T-cell (primary cell): ENCODE measurements around the gene TXNDC17. TPM values are rescaled to one million over a fixed set of nuclear protein-coding genes. Genes with fewer than 3 reads are reported as not detected.
"Not testable (repeated sequence)": the region's sequence is repeated elsewhere in the genome, so short reads cannot be mapped to it uniquely, and the experiment has no call there.

Experiments
- ATAC-seq, 4 experiments: fragments of 200-7000 bp in 3 of 4; fragments of 150-1000 bp in 1 of 4; cut with Tn5 transposase; replicated peaks in 1 of 4; 1 replicate in 3 of 4; 2 replicates in 1 of 4; pipeline ENCODE4 v1.10.0; 2021; ENCODE audit warnings: moderate library complexity in 3 of 4, mild to moderate bottlenecking in 2 of 4, moderate number of reproducible peaks in 1 of 4
- CTCF ChIA-PET, 2 donors: fragments of 300-600 bp; sonication (Branson Sonifier 250); formaldehyde crosslinking; loops; one replicate each; lab custom pipeline; 2022; ENCODE audit warnings: antibody characterized with exemption in 2 of 2; lab: Charles Lee
- POLR2A ChIA-PET, 2 donors: fragments of 300-600 bp; sonication (Branson Sonifier 250); formaldehyde crosslinking; loops; one replicate each; lab custom pipeline; 2022; ENCODE audit warnings: antibody characterized with exemption in 2 of 2; lab: Charles Lee
- DNase-seq, 35 experiments: peaks; one replicate each; pipeline versions ENCODE4 v3.0.0 to v3.0.0-alpha.2; 2013 to 2023
- H3K27ac ChIP-seq: one replicate; pipeline ENCODE4 v1.5.1; 2013; ENCODE audit warnings: low read length
- H3K27me3 ChIP-seq, 2 experiments: replicated peaks in 1 of 2; 1 replicate in 1 of 2; 2 replicates in 1 of 2; pipeline versions ENCODE4 v1.6.1 to v1.7.0; 2013; ENCODE audit warnings: low read length in 1 of 2, mixed read lengths in 1 of 2; ENCODE audit not compliant: control insufficient read depth in 2 of 2, insufficient read depth in 2 of 2; ENCODE audit errors: extremely low read depth in 1 of 2
- H3K36me3 ChIP-seq, 2 donors: 1 replicate in 1 of 2; 2 replicates in 1 of 2; pipeline versions ENCODE4 v1.6.1 to v1.7.0; 2013; ENCODE audit warnings: low read length in 1 of 2; ENCODE audit not compliant: control insufficient read depth in 2 of 2, insufficient read depth in 1 of 2; ENCODE audit errors: extremely low read depth in 1 of 2
- H3K4me1 ChIP-seq, 2 experiments: 1 replicate in 1 of 2; 2 replicates in 1 of 2; pipeline versions ENCODE4 v1.6.1 to v1.7.0; 2013; ENCODE audit warnings: low read length in 2 of 2, mixed read lengths in 1 of 2; ENCODE audit not compliant: insufficient read depth in 2 of 2, control insufficient read depth in 1 of 2; ENCODE audit errors: extremely low read depth in 1 of 2
- H3K4me3 ChIP-seq, 2 donors: 1 replicate in 1 of 2; 2 replicates in 1 of 2; pipeline versions ENCODE4 v1.5.1 to v1.7.0; 2013; ENCODE audit warnings: mild to moderate bottlenecking in 2 of 2, low read length in 1 of 2, moderate library complexity in 1 of 2; ENCODE audit not compliant: control insufficient read depth in 1 of 2; ENCODE audit errors: extremely low read depth in 1 of 2
- H3K9me3 ChIP-seq: 2 replicates; pipeline ENCODE4 v1.7.0; 2013
- H3K27ac Mint-ChIP-seq, 2 donors: one replicate each; pipeline ENCODE4 v1.8.0; 2020 to 2021; ENCODE audit warnings: mild to moderate bottlenecking in 2 of 2, mixed read lengths in 2 of 2
- H3K27me3 Mint-ChIP-seq, 2 donors: one replicate each; pipeline ENCODE4 v1.8.0; 2021 to 2022; ENCODE audit warnings: mixed read lengths in 2 of 2
- H3K36me3 Mint-ChIP-seq: one replicate; pipeline ENCODE4 v1.8.0; 2021; ENCODE audit warnings: mixed read lengths
- H3K4me1 Mint-ChIP-seq, 3 donors: one replicate each; pipeline ENCODE4 v1.8.0; 2020 to 2022; ENCODE audit warnings: mixed read lengths in 3 of 3, mild to moderate bottlenecking in 1 of 3
- H3K4me3 Mint-ChIP-seq, 3 donors: one replicate each; pipeline ENCODE4 v1.8.0; 2020 to 2022; ENCODE audit warnings: mild to moderate bottlenecking in 3 of 3, mixed read lengths in 3 of 3, moderate library complexity in 3 of 3
- H3K9me3 Mint-ChIP-seq, 3 donors: one replicate each; pipeline ENCODE4 v1.8.0; 2020 to 2022; ENCODE audit warnings: mixed read lengths in 3 of 3
- WGBS: methylation state at CpG from one replicate; pipeline ENCODE4 v1.1.5; 2013; ENCODE audit warnings: missing lambda C conversion rate; ENCODE audit not compliant: insufficient coverage; 5-methylcytosine and 5-hydroxymethylcytosine counted together
- total RNA-seq, 35 experiments: library from RNA in 6 of 35; stranded (reverse) in 6 of 35; fragments of 120-200 nt in 1 of 35; gene quantifications; one replicate each; pipeline versions ENCODE4 v1.2.1 to v1.2.4 and lab custom pipeline; 2013 to 2026

The TXNDC17 gene
- total RNA-seq, 5 donors from 2014 or later (not counting 1 experiment from before 2014, with no cell fraction given), result 14.6 to 21.3 (median 17.9) TPM

DNA sequence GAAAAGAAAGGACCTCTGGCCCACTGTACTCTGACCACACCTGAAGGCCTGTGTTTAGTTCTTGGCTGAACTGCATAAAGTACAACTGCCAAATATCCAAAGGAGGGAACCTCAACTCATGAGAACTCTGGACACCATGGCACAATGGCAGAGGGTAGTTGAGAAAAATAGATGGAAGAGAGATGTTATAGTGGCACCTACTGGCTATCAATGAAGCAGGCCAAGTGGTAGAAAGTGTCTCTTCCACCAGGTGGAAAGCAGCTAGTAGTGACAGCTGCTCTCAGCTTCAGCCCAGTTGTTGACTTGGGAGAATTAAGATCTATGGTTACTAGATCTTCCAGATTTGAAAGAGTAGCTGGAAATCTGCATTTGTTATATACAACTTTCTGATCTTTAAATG, 7.3 kb downstream of the TXNDC17 start:
- Mint-ChIP-seq H3K27ac (no peak overlapping the region), H3K36me3 (peaks cover 38% of the 10 kb centered on the region), H3K27me3 (no peaks in the 10 kb centered on the region), H3K9me3 (no peaks in the 10 kb centered on the region), H3K4me1 (peaks cover 69 to 79% (median 75%) of the 10 kb centered on the region in 3 donors), H3K4me3 (no peak overlapping the region)
- peaks cover 13 to 19% of the 10 kb centered on the region in 2 experiments for H3K4me1 ChIP-seq
- peaks cover 0 to 35% of the 10 kb centered on the region in 2 donors for H3K36me3 ChIP-seq
- DNase-seq (peak in 1 of 35 experiments; percentile 31), ATAC-seq (no peak)
- no peaks in the 10 kb centered on the region for H3K27me3 ChIP-seq
- ChIA-PET POLR2A (no interaction called here), CTCF (interaction anchor here in 1 of 2 donors (0.7 to 0.8 kb wide), 2 partner anchors 175 to 176 kb away, joined by 3 to 6 read pairs; no protein-coding TSS in a partner anchor)
- no peak overlapping the region for H3K27ac ChIP-seq
- H3K4me3 ChIP-seq, result no peak overlapping the region
- H3K9me3 ChIP-seq, result no peaks in the 10 kb centered on the region

DNA sequence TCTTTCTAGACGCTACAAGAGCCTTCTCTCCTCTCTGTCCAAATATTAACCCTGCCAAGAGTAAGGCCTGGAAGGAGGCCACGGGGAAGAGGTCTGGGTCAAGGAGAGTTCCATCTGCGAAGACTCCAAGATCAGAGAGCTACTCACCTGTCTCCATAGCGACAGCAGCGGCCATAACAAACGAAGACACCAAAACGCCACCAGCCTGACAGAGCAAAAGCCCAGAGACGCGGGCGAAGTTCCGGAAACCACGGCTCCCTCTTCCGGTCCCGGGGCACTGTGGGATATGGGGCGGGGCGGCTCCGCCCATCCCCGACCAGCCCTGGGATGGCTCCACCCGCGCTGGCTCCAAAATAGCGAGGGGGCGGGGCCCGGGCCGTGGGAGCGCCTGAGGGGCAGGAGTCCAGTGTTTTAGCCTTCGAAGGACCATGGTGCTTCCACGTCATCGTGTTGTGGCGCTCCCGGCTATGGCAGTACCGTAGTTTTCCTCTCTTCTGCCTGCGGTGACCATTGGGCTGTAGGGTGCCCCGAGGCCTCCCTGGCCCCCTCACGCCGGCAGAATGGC, 10.6 kb downstream of the TXNDC17 start, which contains the start of the genes C17orf100 and MED31:
Gene C17orf100, plus strand, starts transcription at position 409 of the 565 bp plus-strand sequence. Its CDS starts 152 bp downstream, at position 561.
Gene MED31, minus strand, starts transcription at position 252 of the 565 bp plus-strand sequence. Its CDS starts 77 bp downstream, at position 175.
- H3K36me3 Mint-ChIP-seq, result peaks cover 26% of the 10 kb centered on the region
- Histone ChIP-seq H3K27me3 (peaks cover 0 to 13% of the 10 kb centered on the region in 2 experiments), H3K4me3 (peak within 1 kb of the TSS; percentile 69 to 79), H3K27ac (peak within 1 kb of the TSS; percentile 97), H3K4me1 (peaks cover 20 to 36% of the 10 kb centered on the region in 2 experiments), H3K9me3 (no peaks in the 10 kb centered on the region), H3K36me3 (peaks cover 0 to 23% of the 10 kb centered on the region in 2 donors)
- POLR2A ChIA-PET, result interaction anchor here (0.5 to 1.5 kb wide), 6 partner anchors 10 to 1270 kb away, joined by 3 to 31 read pairs (median 4); partner anchors contain the start of genes KIAA0753 (in 1 of the 2), TXNDC17 (in 1 of the 2) and XAF1 (in 1 of the 2)
- CTCF ChIA-PET, result interaction anchor here (0.6 to 2.3 kb wide), 3 partner anchors 10 to 923 kb away, joined by 3 to 10 read pairs (median 3); partner anchors contain the start of genes KIAA0753 (in 1 of the 2) and TXNDC17 (in 1 of the 2)
- WGBS, result under 1% methylated on average over 34 of the region's 35 CpGs
- H3K27ac Mint-ChIP-seq, result peak within 1 kb of the TSS; percentile 99
- peaks cover 68 to 80% (median 75%) of the 10 kb centered on the region in 3 donors for H3K4me1 Mint-ChIP-seq
- DNase-seq (peak; percentile 85 to 96 (median 91)), ATAC-seq (peak; percentile 90 to 96 (median 96))
- H3K27me3 Mint-ChIP-seq, result no peaks in the 10 kb centered on the region
- no peaks in the 10 kb centered on the region for H3K9me3 Mint-ChIP-seq
- peak within 1 kb of the TSS; percentile 97 to 99 (median 98) for H3K4me3 Mint-ChIP-seq

- WGBS, result 8% methylated on average over 46 of the region's 47 CpGs
- POLR2A ChIA-PET, result interaction anchor here (0.6 to 1.5 kb wide), 3 partner anchors 11 to 657 kb away, joined by 4 to 31 read pairs (median 5); partner anchors contain the start of genes KIAA0753 (in 1 of the 2) and TXNDC17 (in 1 of the 2)
- CTCF ChIA-PET, result interaction anchor here in 1 of 2 donors (2.3 kb wide), 1 partner anchor 10 kb away, joined by 10 read pairs; the partner anchor contains the start of gene TXNDC17
- peaks cover 0 to 13% of the 10 kb centered on the region in 2 experiments for H3K27me3 ChIP-seq
- peaks cover 20 to 36% of the 10 kb centered on the region in 2 experiments for H3K4me1 ChIP-seq
- DNase-seq, result peak in 4 of 35 experiments; percentile 15 to 55 (median 28)
- H3K27ac ChIP-seq, result peak overlapping the region; percentile 97
- peak; percentile 5 to 23 (median 14) for ATAC-seq
- H3K36me3 ChIP-seq, result peaks cover 0 to 23% of the 10 kb centered on the region in 2 donors
- H3K9me3 ChIP-seq, result no peaks in the 10 kb centered on the region
- no peaks in the 10 kb centered on the region for H3K9me3 Mint-ChIP-seq
- H3K36me3 Mint-ChIP-seq, result peaks cover 26% of the 10 kb centered on the region
- no peaks in the 10 kb centered on the region for H3K27me3 Mint-ChIP-seq
- H3K27ac Mint-ChIP-seq, result peak overlapping the region; percentile 28 to 65
- H3K4me3 ChIP-seq, result peak overlapping the region; percentile 69 to 79
- peak overlapping the region; percentile 71 to 98 (median 97) for H3K4me3 Mint-ChIP-seq
- peaks cover 62 to 76% (median 70%) of the 10 kb centered on the region in 3 donors for H3K4me1 Mint-ChIP-seq
Measured at GRCh38 chr17:6651919-6652452, 11.1 kb downstream of the TXNDC17 start.

GRCh38 chr17:6654841-6655731, 14.2 kb downstream of the TXNDC17 start:
- peak overlapping the region; percentile 77 to 88 (median 78) for H3K4me3 Mint-ChIP-seq
- Histone ChIP-seq H3K27ac (no peak overlapping the region), H3K27me3 (peaks cover 0 to 13% of the 10 kb centered on the region in 2 experiments), H3K9me3 (no peaks in the 10 kb centered on the region), H3K4me3 (peak overlapping the region in 1 of 2 donors; percentile 19), H3K4me1 (peaks cover 24 to 50% of the 10 kb centered on the region in 2 experiments), H3K36me3 (no peaks in the 10 kb centered on the region)
- no peak overlapping the region for H3K27ac Mint-ChIP-seq
- peaks cover 4% of the 10 kb centered on the region for H3K36me3 Mint-ChIP-seq
- CTCF ChIA-PET, result no interaction called here
- no peaks in the 10 kb centered on the region for H3K27me3 Mint-ChIP-seq
- WGBS, result 57% methylated on average over 27 of the region's 46 CpGs
- POLR2A ChIA-PET, result no interaction called here
- peaks cover 53 to 67% (median 62%) of the 10 kb centered on the region in 3 donors for H3K4me1 Mint-ChIP-seq
- ATAC-seq (no peak), DNase-seq (no peak)
- no peaks in the 10 kb centered on the region for H3K9me3 Mint-ChIP-seq

DNA sequence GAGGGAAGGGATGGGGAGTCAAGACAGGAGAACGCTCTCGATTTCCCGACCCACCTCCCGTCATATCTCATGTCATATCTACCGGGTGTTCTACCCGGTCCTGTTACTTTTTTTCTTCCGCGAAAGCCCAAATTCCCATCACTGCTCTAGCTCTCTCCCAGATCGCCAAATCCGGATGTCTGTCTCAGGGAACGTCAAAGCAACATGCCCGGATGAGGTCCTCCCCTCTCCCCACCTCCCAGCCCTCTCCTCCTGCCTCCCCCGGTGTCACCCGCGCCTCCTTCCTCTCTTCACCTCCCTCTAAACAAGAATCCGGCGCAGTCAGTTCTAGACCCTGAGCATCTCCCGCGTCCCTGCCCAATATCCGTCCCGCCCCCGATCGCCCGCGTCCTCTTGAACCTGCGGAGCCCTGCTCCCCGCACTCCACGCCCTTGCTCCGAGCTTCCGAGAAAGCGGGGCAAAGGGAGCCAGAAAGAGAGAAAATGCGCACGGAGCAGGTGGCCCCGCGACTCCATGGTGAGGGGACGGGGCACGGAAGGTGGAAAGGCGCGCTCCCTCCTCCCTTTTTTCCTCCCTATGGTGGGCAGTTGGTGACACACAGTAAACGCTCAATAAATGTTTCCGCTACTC, 15.0 kb downstream of the TXNDC17 start:
- DNase-seq, H3K27me3 Mint-ChIP-seq, H3K36me3 ChIP-seq, H3K9me3 Mint-ChIP-seq, H3K27ac ChIP-seq, ATAC-seq, H3K9me3 ChIP-seq, POLR2A ChIA-PET, CTCF ChIA-PET, H3K36me3 Mint-ChIP-seq: not testable (repeated sequence)
- H3K4me3 Mint-ChIP-seq, result peak overlapping the region; percentile 77 to 88 (median 82)
- Histone ChIP-seq H3K4me3 (peak overlapping the region in 1 of 2 donors; percentile 30), H3K4me1 (peaks cover 18 to 45% of the 10 kb centered on the region in 2 experiments), H3K27me3 (peaks cover 0 to 13% of the 10 kb centered on the region in 2 experiments)
- peaks cover 55 to 68% (median 64%) of the 10 kb centered on the region in 3 donors for H3K4me1 Mint-ChIP-seq
- no CpG with 5 or more reads among the region's 41 CpGs for WGBS
- peak overlapping the region in 1 of 2 donors; percentile 71 for H3K27ac Mint-ChIP-seq
